ENCODE data around the gene CACNA2D2.

The CACNA2D2 gene

DNA sequence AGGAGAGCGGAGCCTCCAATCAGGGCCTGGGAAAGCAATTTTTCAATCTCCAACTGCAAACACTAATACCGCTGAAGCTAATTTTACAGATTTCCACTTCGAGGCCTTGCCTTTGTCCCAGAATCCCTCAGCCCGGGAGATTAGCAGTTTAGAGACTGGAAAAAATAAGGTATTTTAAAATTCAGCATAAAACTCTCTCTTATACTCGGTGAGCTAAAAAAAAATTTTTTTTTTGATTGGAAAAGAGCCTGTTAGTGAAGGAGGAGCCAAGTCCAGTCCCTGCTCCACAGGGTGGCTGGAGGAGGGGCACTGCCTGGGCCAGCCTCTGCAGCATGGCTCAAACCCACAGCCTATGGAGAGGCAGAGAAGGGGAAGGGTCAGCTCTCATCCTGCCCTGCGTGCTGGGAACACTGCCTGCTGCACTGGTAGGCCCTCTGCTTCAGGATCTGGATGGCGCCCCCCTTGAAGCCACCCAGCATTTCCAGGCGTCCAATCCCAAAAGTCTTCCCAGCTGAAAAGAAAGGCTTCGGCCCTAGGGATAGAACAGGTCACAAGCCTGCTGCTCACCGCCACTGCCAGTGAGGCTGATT is 48.9 kb downstream of the CACNA2D2 start:
- peaks cover 12% of the 10 kb centered on the region for H3K4me1 ChIP-seq
- H2AFZ ChIP-seq, result no peak overlapping the region
- no peaks in the 10 kb centered on the region for H3K27me3 ChIP-seq (ENCODE audit: control insufficient read depth, insufficient read depth, low read length)
- no peak overlapping the region for H3K4me3 ChIP-seq (ENCODE audit: low read depth, low read length)
- TF ChIP-seq, protein P1, sequence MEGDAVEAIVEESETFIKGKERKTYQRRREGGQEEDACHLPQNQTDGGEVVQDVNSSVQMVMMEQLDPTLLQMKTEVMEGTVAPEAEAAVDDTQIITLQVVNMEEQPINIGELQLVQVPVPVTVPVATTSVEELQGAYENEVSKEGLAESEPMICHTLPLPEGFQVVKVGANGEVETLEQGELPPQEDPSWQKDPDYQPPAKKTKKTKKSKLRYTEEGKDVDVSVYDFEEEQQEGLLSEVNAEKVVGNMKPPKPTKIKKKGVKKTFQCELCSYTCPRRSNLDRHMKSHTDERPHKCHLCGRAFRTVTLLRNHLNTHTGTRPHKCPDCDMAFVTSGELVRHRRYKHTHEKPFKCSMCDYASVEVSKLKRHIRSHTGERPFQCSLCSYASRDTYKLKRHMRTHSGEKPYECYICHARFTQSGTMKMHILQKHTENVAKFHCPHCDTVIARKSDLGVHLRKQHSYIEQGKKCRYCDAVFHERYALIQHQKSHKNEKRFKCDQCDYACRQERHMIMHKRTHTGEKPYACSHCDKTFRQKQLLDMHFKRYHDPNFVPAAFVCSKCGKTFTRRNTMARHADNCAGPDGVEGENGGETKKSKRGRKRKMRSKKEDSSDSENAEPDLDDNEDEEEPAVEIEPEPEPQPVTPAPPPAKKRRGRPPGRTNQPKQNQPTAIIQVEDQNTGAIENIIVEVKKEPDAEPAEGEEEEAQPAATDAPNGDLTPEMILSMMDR (IDR thresholded peaks at IDR 0.05), result no peak
- peaks cover 2% of the 10 kb centered on the region for H3K79me2 ChIP-seq
- no peak overlapping the region for H3K27ac ChIP-seq
- H3K36me3 ChIP-seq (ENCODE audit: control insufficient read depth, insufficient read depth, low read length), result no peaks in the 10 kb centered on the region
- H3K9ac ChIP-seq, result no peak overlapping the region
- no peak overlapping the region for H3K4me2 ChIP-seq (ENCODE audit: low read length)
- H3K9me3 ChIP-seq (ENCODE audit: control insufficient read depth, low read length), result no peaks in the 10 kb centered on the region

- Histone ChIP-seq H3K9me3 (ENCODE audit: control insufficient read depth, low read length) (no peaks in the 10 kb centered on the region), H3K4me3 (ENCODE audit: low read depth, low read length) (no peak overlapping the region), H3K79me2 (peaks cover 2% of the 10 kb centered on the region), H3K4me1 (peaks cover 12% of the 10 kb centered on the region), H3K9ac (no peak overlapping the region), H3K36me3 (ENCODE audit: control insufficient read depth, insufficient read depth, low read length) (no peaks in the 10 kb centered on the region), H3K27ac (no peak overlapping the region), H2AFZ (no peak overlapping the region), H3K4me2 (ENCODE audit: low read length) (no peak overlapping the region), H3K27me3 (ENCODE audit: control insufficient read depth, insufficient read depth, low read length) (no peaks in the 10 kb centered on the region)
- TF ChIP-seq, protein P1 (IDR thresholded peaks at IDR 0.05), result no peak
These were observed 49.5 kb downstream of the CACNA2D2 start for GRCh38 chr3:50453907-50454306.

DNA sequence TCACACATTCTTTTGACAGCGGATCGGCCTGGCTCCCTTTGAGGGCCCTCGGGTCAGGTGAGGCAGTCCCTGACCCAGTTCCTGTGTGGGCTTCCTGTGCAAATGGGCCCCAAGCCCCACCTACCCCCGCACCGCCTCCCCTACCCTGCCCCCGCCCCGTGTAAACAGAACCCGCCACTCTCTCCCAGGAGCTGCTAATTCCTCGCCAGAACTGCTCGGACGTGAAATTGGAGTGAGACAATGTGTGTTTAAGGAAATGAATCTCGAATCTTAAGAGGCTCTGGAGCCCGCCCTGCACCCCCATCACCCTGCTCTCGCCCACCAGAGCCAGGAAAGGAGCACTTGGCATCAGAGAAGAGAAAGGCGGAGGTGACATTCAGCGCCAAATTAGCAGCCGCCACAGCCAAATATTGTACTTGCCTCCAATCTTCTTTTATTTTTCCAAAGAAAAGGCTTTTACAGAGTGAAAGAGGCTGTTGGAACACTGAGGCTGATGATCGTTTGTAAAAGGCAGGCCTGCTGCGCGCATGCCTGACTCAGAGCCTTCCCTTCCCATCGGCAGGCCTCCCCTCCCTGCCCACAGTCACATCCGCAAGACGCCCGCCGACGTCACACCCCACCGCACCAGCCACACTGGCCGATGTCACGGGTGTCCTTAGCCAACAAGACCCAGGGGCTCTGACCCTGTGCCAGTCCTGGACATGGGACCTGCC is 53.1 kb downstream of the CACNA2D2 start:
- no peak overlapping the region for H3K27ac ChIP-seq
- H3K4me1 ChIP-seq, result no peaks in the 10 kb centered on the region
- H3K79me2 ChIP-seq, result peaks cover 2% of the 10 kb centered on the region
- no peak overlapping the region for H3K4me3 ChIP-seq (ENCODE audit: low read depth, low read length)
- no peaks in the 10 kb centered on the region for H3K27me3 ChIP-seq (ENCODE audit: control insufficient read depth, insufficient read depth, low read length)
- no peaks in the 10 kb centered on the region for H3K36me3 ChIP-seq (ENCODE audit: control insufficient read depth, insufficient read depth, low read length)
- TF ChIP-seq, protein P1 (IDR thresholded peaks at IDR 0.05), result no peak
- H2AFZ ChIP-seq, result no peak overlapping the region
- no peak overlapping the region for H3K9ac ChIP-seq
- no peaks in the 10 kb centered on the region for H3K9me3 ChIP-seq (ENCODE audit: control insufficient read depth, low read length)
- H3K4me2 ChIP-seq (ENCODE audit: low read length), result no peak overlapping the region

- H3K9ac ChIP-seq, result no peak overlapping the region
- no peaks in the 10 kb centered on the region for H3K4me1 ChIP-seq
- H2AFZ ChIP-seq, result no peak overlapping the region
- H3K4me3 ChIP-seq (ENCODE audit: low read depth, low read length), result no peak overlapping the region
- H3K27me3 ChIP-seq (ENCODE audit: control insufficient read depth, insufficient read depth, low read length), result no peaks in the 10 kb centered on the region
- H3K9me3 ChIP-seq (ENCODE audit: control insufficient read depth, low read length), result no peaks in the 10 kb centered on the region
- no peak overlapping the region for H3K27ac ChIP-seq
- no peaks in the 10 kb centered on the region for H3K36me3 ChIP-seq (ENCODE audit: control insufficient read depth, insufficient read depth, low read length)
- TF ChIP-seq, protein P1 (IDR thresholded peaks at IDR 0.05), result no peak
- H3K79me2 ChIP-seq, result peaks cover 2% of the 10 kb centered on the region
- H3K4me2 ChIP-seq (ENCODE audit: low read length), result no peak overlapping the region
These were observed 54.5 kb downstream of the CACNA2D2 start for GRCh38 chr3:50448752-50449539.

All from parathyroid adenoma (tissue), 2 donors.